ENCODE data around the gene CYB561D1. TPM values are rescaled to one million over a fixed set of nuclear protein-coding genes. Genes with fewer than 3 reads are reported as not detected.

The CYB561D1 gene
- polyA plus RNA-seq, 10 donors, result 6.2 to 12.4 (median 9.2) TPM

DNA sequence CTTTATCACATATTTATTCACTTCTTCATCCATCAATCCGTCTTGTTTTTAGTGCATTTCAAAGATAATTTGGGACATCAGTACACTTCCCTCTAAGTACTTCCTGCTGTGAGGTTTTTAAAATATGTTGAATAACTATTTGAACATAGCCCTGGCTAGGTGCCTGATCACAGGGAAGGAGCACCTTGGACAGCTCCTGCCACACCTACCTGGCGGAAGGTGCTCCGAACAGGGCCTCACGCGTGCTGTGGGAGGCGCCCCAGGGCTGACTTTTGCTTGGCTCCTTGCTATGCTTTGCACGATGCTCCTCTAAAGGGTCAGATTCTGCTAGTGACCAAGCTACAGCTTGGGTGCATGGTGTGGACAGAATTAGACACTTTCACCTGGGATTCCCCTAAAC, 15.1 kb upstream of the CYB561D1 start:
- no peak for DNase-seq

DNA sequence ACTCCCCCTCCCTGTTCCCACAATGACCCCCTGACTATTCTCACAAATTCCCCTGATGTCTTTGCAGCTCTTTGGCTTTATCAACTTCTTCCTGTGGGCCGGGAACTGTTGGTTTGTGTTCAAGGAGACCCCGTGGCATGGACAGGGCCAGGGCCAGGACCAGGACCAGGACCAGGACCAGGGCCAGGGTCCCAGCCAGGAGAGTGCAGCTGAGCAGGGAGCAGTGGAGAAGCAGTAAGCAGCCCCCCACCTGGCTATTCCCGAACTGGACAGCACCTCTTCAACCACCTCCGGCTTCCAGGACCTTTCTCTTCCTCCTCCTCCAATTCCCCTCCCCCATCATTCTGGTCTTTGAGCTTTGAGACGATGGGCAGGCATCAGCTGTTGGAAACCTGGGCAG, 14.6 kb upstream of the CYB561D1 start:
- no peak for DNase-seq

DNA sequence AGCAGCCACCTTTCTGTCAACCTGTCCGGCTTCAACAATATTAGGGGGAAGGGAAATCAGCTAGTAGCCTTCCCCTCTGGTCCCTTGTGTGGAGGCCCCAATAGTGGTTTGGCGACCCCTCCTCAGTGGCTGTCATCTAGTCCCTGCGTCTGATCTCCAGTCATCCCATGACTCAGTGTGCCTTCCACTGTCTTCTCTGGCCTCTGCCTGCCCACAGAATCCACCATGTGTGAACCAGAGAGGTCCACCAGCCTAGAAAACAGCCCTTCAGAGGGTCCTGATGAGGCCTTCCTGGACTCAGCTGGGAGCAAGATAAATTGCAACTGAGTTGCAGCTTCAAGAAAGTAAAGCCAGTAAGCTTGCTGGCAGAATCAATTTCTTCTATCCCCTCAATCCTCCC, 14.0 kb upstream of the CYB561D1 start:
- DNase-seq, result no peak

GRCh38 chr1:109481646-109482045, 12.2 kb upstream of the CYB561D1 start:
- no peak for DNase-seq

- no peak for DNase-seq
These were observed 11.7 kb upstream of the CYB561D1 start for GRCh38 chr1:109482242-109482641.

DNA sequence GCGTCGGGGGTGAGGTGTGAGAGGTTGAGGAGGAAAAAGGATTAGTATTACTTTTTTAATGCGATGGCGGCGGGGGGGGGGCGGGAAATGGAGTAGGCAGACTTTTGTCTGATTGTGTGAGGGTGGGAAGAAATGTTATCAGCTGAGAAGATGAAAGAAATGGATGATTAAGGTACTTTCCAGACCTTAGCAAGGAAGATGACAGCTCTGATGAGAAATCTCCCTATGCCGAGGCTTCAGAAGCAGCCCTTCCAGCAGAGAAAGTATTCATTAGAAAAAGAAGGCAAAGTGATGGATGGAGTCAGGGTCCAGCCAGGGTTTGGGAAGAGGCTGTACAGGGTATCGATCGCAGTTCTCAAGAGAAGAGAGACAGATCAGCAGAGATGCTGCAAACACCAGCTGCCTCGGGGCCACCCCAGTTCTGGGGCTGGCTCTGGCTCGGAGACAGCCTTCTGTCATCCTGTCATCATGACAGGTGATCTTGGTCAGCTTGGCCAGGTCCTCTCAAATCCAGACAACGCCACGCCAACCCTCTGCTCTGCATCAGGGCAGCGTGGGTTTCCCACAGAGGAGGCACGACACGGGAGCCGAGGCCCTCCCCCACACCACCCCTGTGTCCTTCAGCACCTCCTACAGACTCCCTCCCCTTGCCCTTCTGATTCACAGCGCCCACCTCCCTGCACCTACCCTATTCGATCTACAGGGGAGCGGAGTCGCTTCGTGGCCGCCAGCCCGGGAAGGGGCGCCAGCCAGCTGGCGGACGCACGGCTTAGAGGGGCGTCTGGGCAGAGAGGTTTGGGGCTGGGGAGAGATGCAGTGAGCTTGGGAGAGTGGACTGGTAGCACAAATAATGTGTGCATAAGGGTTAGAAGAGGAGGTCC, 10.9 kb upstream of the CYB561D1 start:
- DNase-seq, result no peak

DNA sequence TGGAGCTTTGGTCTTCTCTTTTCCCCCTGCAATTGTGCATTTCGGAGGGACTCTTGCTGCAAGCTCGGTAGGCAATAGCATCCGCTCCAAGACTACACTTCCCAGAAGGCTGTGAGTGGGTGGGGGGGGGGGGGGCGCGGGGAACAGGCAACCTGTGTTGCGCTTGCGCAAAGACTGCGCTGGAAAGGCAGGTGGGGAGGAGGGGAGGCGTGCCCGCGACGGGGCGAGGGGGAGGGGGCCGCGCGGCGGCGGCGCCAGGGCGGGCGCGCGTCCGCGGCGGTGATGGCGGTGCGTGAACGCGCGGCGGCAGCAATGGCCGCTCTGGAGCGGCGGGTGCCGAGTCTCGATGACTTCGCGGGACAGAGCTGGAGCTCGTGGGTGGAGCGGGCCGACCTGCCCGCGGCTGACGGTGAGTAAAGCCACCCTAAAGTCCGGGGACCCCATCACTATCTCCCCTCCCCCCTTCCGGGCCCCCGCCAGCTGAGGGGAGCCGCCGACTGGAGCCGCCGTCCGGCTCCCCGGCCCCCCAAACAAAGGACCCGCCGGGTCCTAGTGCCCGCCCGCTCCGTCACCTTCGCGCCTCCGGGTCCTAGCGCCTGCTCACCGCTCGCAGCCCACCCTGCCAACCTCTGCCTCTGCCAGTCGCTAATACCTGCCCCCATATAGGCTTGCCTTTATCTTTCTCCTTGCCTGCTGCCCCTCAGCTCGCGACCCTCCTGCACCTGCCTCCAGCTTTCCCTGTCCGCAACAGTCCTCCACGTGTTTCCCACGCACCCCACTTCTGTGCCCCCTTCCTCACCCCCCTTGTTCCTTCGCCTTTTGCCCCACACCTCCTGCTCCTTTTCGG, 10.0 kb upstream of the CYB561D1 start, which contains the start of gene ATXN7L2:
ATXN7L2 (plus strand) TSS at position 234 of the 847 bp plus-strand sequence; CDS start at position 283, 49 bp downstream.
- peak; percentile 94 to 97 (median 95) for DNase-seq

- no peak for DNase-seq
These were observed 9.3 kb upstream of the CYB561D1 start for GRCh38 chr1:109484519-109484975.

DNA sequence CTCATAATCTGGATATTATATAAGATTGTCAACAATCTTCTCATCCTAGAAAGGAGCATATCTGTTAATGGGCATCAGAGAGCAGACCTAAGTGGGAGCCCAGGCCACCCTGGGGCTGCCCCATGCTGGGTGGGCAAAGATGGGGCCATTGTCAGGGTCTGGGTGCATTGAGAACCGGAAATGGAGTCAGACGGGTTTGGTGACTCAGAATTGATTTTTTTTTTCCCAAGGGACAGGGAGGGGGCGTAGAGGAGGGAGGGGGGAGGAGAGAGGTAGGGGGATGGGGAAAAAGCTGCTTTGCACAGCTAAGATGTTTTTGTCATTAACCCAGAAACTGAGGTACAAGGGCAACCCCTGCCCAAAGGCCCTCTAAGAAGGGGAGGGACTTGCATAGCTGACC, 8.9 kb upstream of the CYB561D1 start:
- DNase-seq, result no peak

DNA sequence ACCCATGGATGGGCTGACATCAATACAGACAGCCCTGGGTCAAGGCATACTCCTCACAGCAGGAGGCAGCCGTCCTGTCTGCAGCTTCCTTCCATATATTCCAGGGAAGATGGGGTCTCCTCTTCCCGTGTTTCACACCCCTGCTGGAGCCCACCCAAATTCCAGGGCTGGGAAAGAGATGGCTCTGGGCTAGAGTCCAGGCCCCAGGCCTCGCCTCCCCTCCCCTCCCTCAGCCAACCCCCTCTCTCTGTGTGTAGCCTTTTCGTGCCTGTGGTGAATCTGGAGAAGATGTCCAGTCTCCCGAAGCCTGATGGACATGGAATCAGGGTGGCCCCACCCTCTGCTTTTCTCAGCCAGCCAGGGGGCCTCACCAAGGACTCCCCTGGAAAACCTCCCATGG, 6.6 kb upstream of the CYB561D1 start:
- no peak for DNase-seq

- no peak for DNase-seq
These were observed 5.7 kb upstream of the CYB561D1 start for GRCh38 chr1:109488201-109488600.

DNA sequence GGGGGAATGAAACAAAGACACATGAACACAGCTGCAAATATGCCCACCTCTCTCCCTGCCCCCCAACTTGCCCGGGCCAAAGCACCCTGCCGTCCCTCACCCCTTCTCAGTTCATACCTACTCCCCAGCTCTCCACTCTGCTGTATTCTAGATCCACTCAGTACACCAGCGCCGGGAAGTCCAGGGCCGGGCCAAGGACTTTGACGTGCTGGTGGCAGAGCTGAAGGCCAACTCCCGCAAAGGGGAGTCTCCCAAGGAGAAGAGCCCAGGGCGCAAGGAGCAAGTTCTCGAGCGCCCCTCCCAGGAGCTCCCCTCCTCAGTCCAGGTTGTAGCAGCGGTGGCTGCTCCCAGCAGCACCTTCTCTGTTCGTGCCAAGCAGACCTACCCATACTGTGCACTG, 5.2 kb upstream of the CYB561D1 start:
- no peak for DNase-seq

DNA sequence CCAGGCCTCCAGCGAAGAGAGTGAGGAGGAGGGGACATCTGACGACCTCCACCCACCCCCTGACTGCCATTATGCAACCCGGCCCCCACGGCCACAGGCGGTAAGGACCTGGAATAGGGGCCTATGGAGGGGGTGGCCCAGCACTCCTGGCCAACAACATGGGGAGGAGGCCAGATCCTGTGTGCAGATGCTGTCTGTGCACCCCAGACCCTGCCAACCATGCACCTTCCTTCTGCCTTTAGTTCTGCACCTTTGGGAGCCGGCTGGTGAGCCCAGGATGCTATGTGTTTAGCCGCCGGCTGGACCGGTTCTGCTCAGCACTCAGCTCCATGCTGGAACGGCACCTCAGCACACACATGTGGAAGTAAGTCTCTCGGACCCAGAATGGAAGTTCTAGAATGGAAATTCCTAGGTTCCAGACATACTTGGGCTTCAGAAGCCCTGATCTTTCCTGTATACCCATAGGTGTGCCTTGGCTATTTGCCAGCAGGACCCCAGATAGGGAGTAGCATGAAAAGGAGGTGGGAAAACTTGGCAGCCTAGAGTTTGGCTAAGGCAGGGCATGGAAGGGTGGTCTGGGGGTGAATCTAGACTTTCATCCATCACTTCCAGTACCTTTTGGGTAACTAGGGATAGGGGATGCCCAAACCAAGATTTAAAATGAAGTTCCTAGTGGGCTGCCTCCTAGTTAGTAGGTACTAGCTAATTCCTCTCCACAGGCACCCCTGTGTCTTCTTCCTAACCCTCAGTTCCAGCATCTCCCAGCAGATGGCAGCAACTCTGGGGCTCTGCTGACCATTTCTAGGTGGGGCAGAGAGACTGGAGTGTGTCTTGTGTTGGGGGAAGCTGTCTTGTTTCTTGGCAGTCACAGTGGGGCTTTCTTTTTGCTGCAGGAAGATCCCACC, 3.6 kb upstream of the CYB561D1 start:
- DNase-seq, result peak; percentile 49 to 80 (median 63)

DNA sequence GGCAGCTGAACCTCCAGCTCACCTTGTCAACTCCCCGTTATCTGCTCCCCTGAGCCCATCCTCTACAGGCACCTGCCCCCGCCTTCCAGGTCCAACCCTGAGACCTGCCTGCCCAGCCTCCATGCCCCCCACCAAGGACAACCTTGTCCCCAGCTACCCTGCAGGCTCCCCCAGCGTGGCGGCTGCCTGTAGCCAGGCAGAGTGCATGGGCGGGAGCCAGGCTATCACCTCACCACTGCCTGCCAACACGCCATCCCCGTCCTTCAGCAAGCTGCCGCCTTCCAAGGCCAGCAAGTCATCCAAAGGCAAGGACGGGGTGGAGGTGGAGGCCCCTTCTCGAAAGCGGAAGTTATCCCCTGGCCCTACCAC, 3.0 kb upstream of the CYB561D1 start:
- DNase-seq, result no peak

GRCh38 chr1:109491372-109491771, 2.5 kb upstream of the CYB561D1 start:
- DNase-seq, result no peak

- no peak for DNase-seq
These were observed 1.1 kb upstream of the CYB561D1 start for GRCh38 chr1:109492779-109493178.

- no peak for DNase-seq
These were observed 667 bp upstream of the CYB561D1 start for GRCh38 chr1:109493227-109493626.

GRCh38 chr1:109495738-109496137, 1.8 kb downstream of the CYB561D1 start:
- no peak for DNase-seq

- DNase-seq, result no peak
These were observed 3.7 kb downstream of the CYB561D1 start for GRCh38 chr1:109497449-109498160.

DNA sequence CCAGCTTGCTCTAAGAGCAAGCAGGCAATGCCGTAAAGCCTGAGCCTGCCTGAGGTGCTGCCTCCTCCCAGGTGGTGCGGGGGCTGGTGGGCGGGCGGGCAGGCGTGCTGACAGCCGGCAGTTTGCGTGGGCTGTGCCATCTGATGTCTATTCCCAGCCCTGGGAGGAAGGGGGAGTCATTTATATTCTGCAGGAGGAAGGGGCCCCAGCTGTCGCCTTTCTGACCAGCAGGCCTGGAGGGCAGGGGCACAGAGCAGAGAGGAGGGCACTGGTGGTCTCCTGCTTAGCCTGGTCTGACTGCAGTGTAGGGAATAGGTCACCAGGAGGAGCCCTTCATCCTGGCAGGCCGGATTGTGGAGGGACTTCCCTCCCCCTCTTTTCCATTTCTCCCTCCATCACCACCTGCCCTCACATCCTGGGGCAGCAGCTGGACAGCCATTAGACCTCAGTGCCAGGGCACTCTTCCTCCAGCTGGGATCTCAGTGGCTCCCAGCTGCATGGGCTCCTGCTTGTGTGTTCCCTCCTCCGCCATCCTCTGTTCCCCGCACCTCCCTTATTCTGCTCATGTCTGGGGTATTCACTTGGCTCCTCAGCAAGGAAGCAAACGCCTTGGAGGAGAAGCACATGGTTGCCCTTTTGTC, 4.4 kb downstream of the CYB561D1 start:
- DNase-seq, result peak; percentile 61 to 77 (median 62)
